Lower leg skin (tissue), 4 donors: ENCODE results near the gene LCN2. TPM values are rescaled to one million over a fixed set of nuclear protein-coding genes. Genes with fewer than 3 reads are reported as not detected.

Experiments used
- DNase-seq, 2 donors: peaks; one replicate each; pipeline ENCODE4 v3.0.0-alpha.2; 2019; ENCODE audit warnings: low spot score in 2 of 2
- H3K4me3 ChIP-seq: fragments of 200-600 bp; sonication (generic); 2 replicates; pipeline ENCODE4 v1.5.1; 2017; ENCODE audit warnings: mild to moderate bottlenecking, low read depth; ENCODE audit not compliant: poor library complexity, severe bottlenecking
- POLR2A ChIP-seq, 2 donors: fragments of 450-650 bp; IDR thresholded peaks; one replicate each; pipeline ENCODE4 v1.6.1; 2016 to 2017; ENCODE audit warnings: antibody characterized with exemption in 2 of 2, mild to moderate bottlenecking in 1 of 2, moderate library complexity in 1 of 2
- WGBS, 2 donors: methylation state at CpG; one replicate each; pipeline ENCODE4 v1.1.5; 2018; 5-methylcytosine and 5-hydroxymethylcytosine counted together
- intact Hi-C: fragments of 100-400 bp; cut with DNase I; formaldehyde crosslinking; loops from one replicate; pipeline ENCODE4 v1.15.0; 2023; ENCODE audit warnings: low total_unique reads
- total RNA-seq, 4 donors: library from RNA; depleted of rRNA; stranded (reverse); fragments of >200 nt; gene quantifications; one replicate each; pipeline ENCODE4 v1.1.0, GENCODE V29; 2016
- TF ChIP-seq, protein P1 (sequence below), 3 donors: fragments of 450-650 bp; IDR thresholded peaks; one replicate each; pipeline ENCODE4 v1.5.1; 2016; ENCODE audit warnings: antibody characterized with exemption in 3 of 3, mild to moderate bottlenecking in 3 of 3, moderate library complexity in 2 of 3

The LCN2 gene
- total RNA-seq, 4 donors from 2014 or later = 3.7 to 33.8 (median 19.1) TPM

DNA sequence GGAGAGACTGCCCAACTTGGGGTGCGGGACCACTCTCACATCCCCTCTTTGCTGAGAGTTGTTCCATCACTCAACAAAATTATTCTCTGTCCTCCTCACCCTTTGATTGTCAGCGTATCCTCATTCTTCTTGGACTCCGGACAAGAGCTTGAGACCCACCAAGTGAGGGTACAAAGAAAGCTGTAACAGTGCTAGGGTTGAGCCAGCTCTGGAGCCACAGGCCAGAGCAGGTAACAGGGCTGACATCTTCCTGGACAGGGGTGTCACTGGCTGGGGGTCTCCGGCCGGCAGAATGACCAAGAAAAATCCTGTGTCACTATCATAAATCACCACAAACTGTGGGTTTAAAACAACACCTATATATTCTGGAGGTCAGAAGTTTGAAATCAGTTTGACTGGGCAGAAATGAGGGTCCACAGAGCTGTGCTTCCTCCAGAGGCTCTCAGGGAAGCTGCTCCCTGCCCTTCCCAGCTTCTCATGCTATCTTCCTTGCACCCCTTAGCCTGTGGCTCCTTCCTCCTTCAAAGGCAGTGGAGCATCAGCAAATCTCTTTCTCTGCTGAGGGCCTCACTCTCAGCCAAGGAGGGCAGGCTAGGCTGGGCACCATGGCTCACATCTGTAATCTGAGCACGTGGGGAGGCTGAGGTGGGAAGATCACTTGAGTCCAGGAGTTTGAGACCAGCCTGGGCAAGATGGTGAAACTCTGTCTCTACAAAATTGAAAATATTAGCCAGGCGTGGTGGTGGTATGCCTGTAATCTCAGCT lies 6.7 kb downstream of the LCN2 start:
- no peak for TF ChIP-seq POLR2A (IDR thresholded peaks at IDR 0.05)
- TF ChIP-seq, protein P1, sequence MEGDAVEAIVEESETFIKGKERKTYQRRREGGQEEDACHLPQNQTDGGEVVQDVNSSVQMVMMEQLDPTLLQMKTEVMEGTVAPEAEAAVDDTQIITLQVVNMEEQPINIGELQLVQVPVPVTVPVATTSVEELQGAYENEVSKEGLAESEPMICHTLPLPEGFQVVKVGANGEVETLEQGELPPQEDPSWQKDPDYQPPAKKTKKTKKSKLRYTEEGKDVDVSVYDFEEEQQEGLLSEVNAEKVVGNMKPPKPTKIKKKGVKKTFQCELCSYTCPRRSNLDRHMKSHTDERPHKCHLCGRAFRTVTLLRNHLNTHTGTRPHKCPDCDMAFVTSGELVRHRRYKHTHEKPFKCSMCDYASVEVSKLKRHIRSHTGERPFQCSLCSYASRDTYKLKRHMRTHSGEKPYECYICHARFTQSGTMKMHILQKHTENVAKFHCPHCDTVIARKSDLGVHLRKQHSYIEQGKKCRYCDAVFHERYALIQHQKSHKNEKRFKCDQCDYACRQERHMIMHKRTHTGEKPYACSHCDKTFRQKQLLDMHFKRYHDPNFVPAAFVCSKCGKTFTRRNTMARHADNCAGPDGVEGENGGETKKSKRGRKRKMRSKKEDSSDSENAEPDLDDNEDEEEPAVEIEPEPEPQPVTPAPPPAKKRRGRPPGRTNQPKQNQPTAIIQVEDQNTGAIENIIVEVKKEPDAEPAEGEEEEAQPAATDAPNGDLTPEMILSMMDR (IDR thresholded peaks at IDR 0.05) = no peak
- intact Hi-C loops = no loop called here
- H3K4me3 ChIP-seq = no peak overlapping the region
- no peak for DNase-seq
- WGBS, 2 donors = 77 to 87% methylated on average over 7 of the region's 7 CpGs

DNA sequence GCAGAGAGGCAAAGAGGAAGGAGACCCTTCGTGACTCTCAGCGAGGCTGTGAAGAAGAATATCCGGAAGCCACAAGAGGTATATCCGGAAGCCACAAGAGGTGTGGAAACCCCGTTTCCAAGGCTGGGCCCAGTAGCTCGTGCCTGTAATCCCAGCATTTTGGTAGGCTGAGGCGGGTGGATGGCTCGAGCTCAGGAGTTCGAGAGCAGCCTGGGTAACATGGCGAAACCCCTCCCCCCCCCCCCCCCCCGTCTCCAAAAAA lies 10.2 kb downstream of the LCN2 start:
- intact Hi-C loops = no loop called here
- WGBS, 2 donors = 48 to 55% methylated on average over 9 of the region's 11 CpGs
- H3K4me3 ChIP-seq = no peak overlapping the region
- DNase-seq = no peak
- no peak for TF ChIP-seq POLR2A (IDR thresholded peaks at IDR 0.05)
- TF ChIP-seq, protein P1 (IDR thresholded peaks at IDR 0.05) = no peak

DNA sequence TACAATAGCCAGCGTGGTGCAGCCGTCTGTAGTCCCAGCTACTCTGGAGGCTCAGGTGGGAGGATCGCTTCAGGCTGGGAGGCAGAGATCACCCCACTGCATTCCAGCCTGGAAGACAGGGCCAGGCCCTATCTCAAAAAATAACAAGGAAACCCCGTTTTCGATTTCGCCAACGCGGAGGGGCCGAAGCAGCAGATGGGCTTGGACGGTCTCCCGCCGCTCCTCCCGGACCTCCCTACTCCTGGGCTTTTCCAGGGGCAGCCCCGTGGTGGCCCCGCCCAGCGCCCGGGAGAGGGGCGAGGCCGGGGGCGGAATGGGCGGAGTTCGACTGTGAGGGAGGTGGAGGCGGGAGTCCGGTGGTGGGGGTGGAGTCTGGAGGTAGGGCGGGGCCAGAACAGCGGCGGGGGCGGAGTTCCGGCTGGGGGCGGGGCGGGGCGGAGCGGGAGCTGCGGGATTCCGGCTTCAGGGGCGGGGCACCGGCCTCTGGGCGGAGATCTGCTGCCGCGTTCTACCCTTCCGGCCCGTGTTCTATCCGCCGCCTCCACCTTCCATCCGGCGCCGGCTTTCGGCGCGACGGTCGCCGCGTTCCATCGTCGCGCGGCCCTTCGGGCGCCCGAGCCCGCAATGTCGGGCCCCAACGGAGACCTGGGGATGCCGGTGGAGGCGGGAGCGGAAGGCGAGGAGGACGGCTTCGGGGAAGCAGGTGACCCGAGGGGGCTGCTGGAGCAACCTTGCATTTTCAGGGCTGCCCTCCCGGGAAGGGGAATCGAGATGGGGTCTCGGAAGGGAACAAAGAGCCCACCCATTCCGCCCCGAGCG lies 10.7 kb downstream of the LCN2 start, which contains the start of gene BBLN:
TSS of gene BBLN (plus strand) at position 482 of the 819 bp plus-strand sequence. CDS start at position 625, 143 bp downstream.
- TF ChIP-seq, protein P1 (IDR thresholded peaks at IDR 0.05) = no peak
- peak in 1 of 2 donors; percentile 9 for TF ChIP-seq POLR2A (IDR thresholded peaks at IDR 0.05)
- peak within 1 kb of the TSS; percentile 80 for H3K4me3 ChIP-seq
- WGBS, 2 donors = 1% methylated on average over 26 to 43 of the region's 77 CpGs

DNA sequence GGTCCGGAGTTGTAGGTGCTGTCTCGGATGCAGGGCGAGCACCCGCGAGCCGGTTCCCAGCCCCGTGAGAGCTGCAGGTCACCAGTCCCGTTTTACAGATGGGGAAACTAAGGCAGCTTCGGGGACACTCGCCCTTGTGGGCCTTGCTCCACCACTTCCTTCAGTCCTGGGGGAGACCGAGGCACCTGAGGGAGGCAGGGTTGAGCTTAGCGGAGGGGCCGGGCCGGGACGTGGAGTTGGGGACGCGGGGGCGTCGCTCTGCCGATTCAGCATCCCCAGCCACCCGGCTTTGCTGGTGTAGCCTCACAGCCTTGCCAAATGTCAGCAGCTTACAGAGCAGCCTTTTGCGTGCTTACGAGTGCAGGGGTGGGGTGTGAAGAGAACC lies 11.3 kb downstream of the LCN2 start:
- intact Hi-C loops = no loop called here
- H3K4me3 ChIP-seq = peak overlapping the region; percentile 80
- DNase-seq = no peak
- no peak for TF ChIP-seq POLR2A (IDR thresholded peaks at IDR 0.05)
- TF ChIP-seq, protein P1 (IDR thresholded peaks at IDR 0.05) = no peak
- 0% methylated on average over 13 to 16 of the region's 23 CpGs for WGBS, 2 donors

More for the DNA sequence above, 10.7 kb downstream of the LCN2 start, which contains the start of gene BBLN:
- DNase-seq = peak; percentile 92 to 98
- intact Hi-C loops = no loop called here

DNA sequence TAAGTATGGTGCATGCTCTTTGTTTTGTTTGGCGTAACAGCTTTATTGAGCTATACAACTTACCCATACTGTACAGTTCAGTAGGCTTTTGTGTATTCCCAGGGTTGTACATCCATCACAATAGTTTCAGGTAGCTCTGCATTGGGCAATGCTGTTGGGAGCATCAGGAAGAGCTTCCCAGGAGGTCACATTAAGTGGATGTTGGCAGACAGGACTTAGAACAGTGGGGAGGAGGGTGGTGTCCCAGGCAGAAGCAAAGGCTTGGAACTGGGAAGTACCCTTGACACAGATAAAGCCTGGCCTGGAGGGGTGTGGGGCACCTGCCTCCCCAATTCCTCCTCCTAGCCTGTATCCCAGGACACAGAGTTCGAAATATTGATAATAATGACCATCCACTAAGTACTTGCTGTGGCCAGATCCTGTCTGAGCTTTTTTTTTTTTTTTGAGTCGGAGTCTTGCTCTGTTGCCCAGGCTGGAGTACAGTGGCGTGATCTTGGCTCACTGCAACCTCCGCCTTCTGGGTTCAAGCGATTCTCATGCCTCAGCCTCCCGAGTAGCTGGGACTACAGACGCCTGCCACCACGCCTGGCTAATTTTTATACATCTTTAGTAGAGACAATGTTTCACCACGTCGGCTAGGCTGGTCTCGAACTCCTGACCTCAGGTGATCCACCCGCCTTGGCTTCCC lies 12.1 kb downstream of the LCN2 start:
- H3K4me3 ChIP-seq = no peak overlapping the region
- WGBS, 2 donors = 79 to 80% methylated on average over 13 of the region's 13 CpGs
- intact Hi-C loops = no loop called here
- DNase-seq = no peak
- TF ChIP-seq, protein P1 (IDR thresholded peaks at IDR 0.05) = no peak
- TF ChIP-seq POLR2A (IDR thresholded peaks at IDR 0.05) = no peak
